SK-N-SH (cell line): ENCODE data around the gene TNFRSF12A. TPM values are rescaled to one million over a fixed set of nuclear protein-coding genes. Genes with fewer than 3 reads are reported as not detected.

ENCODE experiments used
- CTCF ChIA-PET: fragments of 300-600, 350-600 bp; formaldehyde crosslinking; extraction: SDS; loops from one replicate; lab custom pipeline; 2021; lab: Yijun Ruan, JAX
- POLR2A ChIA-PET: fragments of 350-600 bp; sonication (Branson Sonifier 250); formaldehyde crosslinking; extraction: SDS; loops from one replicate; lab custom pipeline; 2020; ENCODE audit warnings: antibody characterized with exemption, inconsistent platforms; lab: Yijun Ruan, JAX
- DNase-seq: peaks from one replicate; pipeline ENCODE4 v3.0.0; 2012
- H2AFZ ChIP-seq: fragments of 200-600 bp; sonication (generic); 2 replicates; pipeline ENCODE4 v1.8.1; 2016; ENCODE audit warnings: antibody characterized with exemption, mild to moderate bottlenecking, low read depth
- H3F3A ChIP-seq: fragments of 200-600 bp; sonication (generic); replicated peaks from 2 replicates; pipeline ENCODE3; 2016; ENCODE audit warnings: antibody characterized with exemption, mild to moderate bottlenecking; ENCODE audit not compliant: insufficient read depth
- H3K27ac ChIP-seq, 2 experiments: fragments of 200-500 bp in 1 of 2; fragments of 200-600 bp in 1 of 2; sonication (Bioruptor generic) in 1 of 2; sonication (generic), shearing (Covaris generic) in 1 of 2; 2 replicates each; pipeline versions ENCODE4 v1.5.1 to v1.6.1; 2014 to 2016; ENCODE audit warnings: low read depth in 2 of 2, inconsistent platforms in 1 of 2, low read length in 1 of 2, mild to moderate bottlenecking in 1 of 2, mixed read lengths in 1 of 2
- H3K27me3 ChIP-seq: fragments of 200-600 bp; sonication (generic), shearing (Covaris generic); 2 replicates; pipeline ENCODE4 v1.6.1; 2016; ENCODE audit warnings: mixed run types; ENCODE audit not compliant: insufficient read depth
- H3K36me3 ChIP-seq, 2 experiments: fragments of 200-500 bp in 1 of 2; fragments of 200-600 bp in 1 of 2; sonication (Bioruptor generic) in 1 of 2; sonication (generic) in 1 of 2; replicated peaks in 1 of 2; 2 replicates each; pipeline versions ENCODE3 to v1.5.1; 2014 to 2016; ENCODE audit warnings: low read length in 1 of 2, mild to moderate bottlenecking in 1 of 2; ENCODE audit not compliant: insufficient read depth in 2 of 2, control insufficient read depth in 1 of 2
- H3K4me1 ChIP-seq, 2 experiments: fragments of 200-500 bp in 1 of 2; fragments of 200-600 bp in 1 of 2; sonication (Bioruptor generic) in 1 of 2; sonication (generic), shearing (Covaris generic) in 1 of 2; 2 replicates each; pipeline versions ENCODE4 v1.5.1 to v1.6.1; 2014 to 2016; ENCODE audit warnings: low read depth in 1 of 2, low read length in 1 of 2, mixed run types in 1 of 2; ENCODE audit not compliant: insufficient read depth in 2 of 2, control insufficient read depth in 1 of 2
- H3K4me2 ChIP-seq: fragments of 200-600 bp; sonication (generic), shearing (Covaris generic); 2 replicates; pipeline ENCODE4 v1.6.1; 2017; ENCODE audit warnings: mixed run types
- H3K4me3 ChIP-seq, 2 experiments: fragments of 200-500 bp in 1 of 2; fragments of 200-600 bp in 1 of 2; sonication (Bioruptor generic) in 1 of 2; sonication (generic), shearing (Covaris generic) in 1 of 2; 2 replicates each; pipeline versions ENCODE4 v1.5.1 to v1.8.1; 2014 to 2016; ENCODE audit warnings: low read depth in 2 of 2, inconsistent platforms in 1 of 2, low read length in 1 of 2, mild to moderate bottlenecking in 1 of 2, mixed read lengths in 1 of 2, moderate library complexity in 1 of 2
- H3K79me2 ChIP-seq: fragments of 200-600 bp; sonication (generic); 2 replicates; pipeline ENCODE4 v1.8.1; 2017; ENCODE audit warnings: mild to moderate bottlenecking; ENCODE audit not compliant: insufficient read depth
- H3K9ac ChIP-seq: fragments of 200-600 bp; sonication (generic); 2 replicates; pipeline ENCODE4 v1.6.1; 2017; ENCODE audit warnings: mixed run types
- H3K9me2 ChIP-seq: fragments of 200-600 bp; sonication (generic); 2 replicates; pipeline ENCODE4 v1.6.1; 2017; ENCODE audit warnings: mixed run types
- H3K9me3 ChIP-seq: fragments of 200-600 bp; sonication (generic); 2 replicates; pipeline ENCODE4 v1.6.1; 2017; ENCODE audit warnings: mixed run types, mild to moderate bottlenecking, moderate library complexity
- H4K20me1 ChIP-seq: fragments of 200-600 bp; sonication (generic); 2 replicates; pipeline ENCODE4 v1.6.1; 2017; ENCODE audit warnings: mild to moderate bottlenecking, mixed run types; ENCODE audit not compliant: insufficient read depth
- CHD2 ChIP-seq: fragments of 150-350 bp; IDR thresholded peaks from 2 replicates; pipeline ENCODE4 v1.6.1; 2018; ENCODE audit warnings: low read length; ENCODE audit not compliant: partially characterized antibody
- ELF1 ChIP-seq: IDR thresholded peaks from 2 replicates; pipeline ENCODE4 v1.4.0; 2012
- EP300 ChIP-seq, 2 experiments: IDR thresholded peaks; 2 replicates each; pipeline versions ENCODE4 v1.4.0 to v1.6.1; 2012; ENCODE audit warnings: borderline replicate concordance in 1 of 2, low read depth in 1 of 2, low read length in 1 of 2
- EZH2phosphoT487 ChIP-seq: fragments of 200-600 bp; sonication (generic); IDR thresholded peaks from 2 replicates; pipeline ENCODE4 v1.6.1; 2017; ENCODE audit warnings: low read depth, mixed run types, mild to moderate bottlenecking, antibody characterized with exemption, moderate library complexity, borderline replicate concordance
- GABPA ChIP-seq: IDR thresholded peaks from 2 replicates; pipeline ENCODE4 v1.4.0; 2012; ENCODE audit warnings: low read depth, mild to moderate bottlenecking
- MEF2A ChIP-seq: IDR thresholded peaks from 2 replicates; pipeline ENCODE4 v1.4.0; 2012; ENCODE audit warnings: low read depth, borderline replicate concordance
- MXI1 ChIP-seq: IDR thresholded peaks from 2 replicates; pipeline ENCODE4 v1.6.1; 2012; ENCODE audit warnings: mild to moderate bottlenecking, low read depth, low read length, improper control_type of control experiment
- NRF1 ChIP-seq: IDR thresholded peaks from 2 replicates; pipeline ENCODE4 v1.6.1; 2012; ENCODE audit warnings: low read depth, mild to moderate bottlenecking, low read length
- POLR2AphosphoS5 ChIP-seq: IDR thresholded peaks from 2 replicates; pipeline ENCODE4 v1.6.1; 2012; ENCODE audit warnings: low read depth, low read length
- RAD21 ChIP-seq: IDR thresholded peaks from 2 replicates; pipeline ENCODE4 v1.6.1; 2012; ENCODE audit warnings: mild to moderate bottlenecking, low read length
- SMC3 ChIP-seq: IDR thresholded peaks from 2 replicates; pipeline ENCODE4 v1.6.1; 2012; ENCODE audit warnings: low read depth, low read length, improper control_type of control experiment
- WGBS: methylation state at CpG from one replicate; pipeline ENCODE4 v1.1.6; 2017; ENCODE audit warnings: low lambda C conversion rate; 5-methylcytosine and 5-hydroxymethylcytosine counted together
- polyA plus RNA-seq, 3 experiments: library from polyadenylated mRNA; depleted of rRNA; stranded (reverse); fragments of >200 nt; gene quantifications; 2 replicates each; pipeline ENCODE4 v1.2.3, GENCODE V29; 2012
- TF ChIP-seq, protein P1 (sequence below): IDR thresholded peaks from 2 replicates; pipeline ENCODE4; 2012
- TF ChIP-seq, protein P2 (sequence below): fragments of 150-350 bp; IDR thresholded peaks from 2 replicates; pipeline ENCODE4 v1.6.1; 2017; ENCODE audit warnings: antibody characterized with exemption, low read length, low read depth, borderline replicate concordance

Gene TNFRSF12A
- polyA plus RNA-seq, 1 of the 3 experiments (the other 2 are of a cell fraction): 374 TPM

DNA sequence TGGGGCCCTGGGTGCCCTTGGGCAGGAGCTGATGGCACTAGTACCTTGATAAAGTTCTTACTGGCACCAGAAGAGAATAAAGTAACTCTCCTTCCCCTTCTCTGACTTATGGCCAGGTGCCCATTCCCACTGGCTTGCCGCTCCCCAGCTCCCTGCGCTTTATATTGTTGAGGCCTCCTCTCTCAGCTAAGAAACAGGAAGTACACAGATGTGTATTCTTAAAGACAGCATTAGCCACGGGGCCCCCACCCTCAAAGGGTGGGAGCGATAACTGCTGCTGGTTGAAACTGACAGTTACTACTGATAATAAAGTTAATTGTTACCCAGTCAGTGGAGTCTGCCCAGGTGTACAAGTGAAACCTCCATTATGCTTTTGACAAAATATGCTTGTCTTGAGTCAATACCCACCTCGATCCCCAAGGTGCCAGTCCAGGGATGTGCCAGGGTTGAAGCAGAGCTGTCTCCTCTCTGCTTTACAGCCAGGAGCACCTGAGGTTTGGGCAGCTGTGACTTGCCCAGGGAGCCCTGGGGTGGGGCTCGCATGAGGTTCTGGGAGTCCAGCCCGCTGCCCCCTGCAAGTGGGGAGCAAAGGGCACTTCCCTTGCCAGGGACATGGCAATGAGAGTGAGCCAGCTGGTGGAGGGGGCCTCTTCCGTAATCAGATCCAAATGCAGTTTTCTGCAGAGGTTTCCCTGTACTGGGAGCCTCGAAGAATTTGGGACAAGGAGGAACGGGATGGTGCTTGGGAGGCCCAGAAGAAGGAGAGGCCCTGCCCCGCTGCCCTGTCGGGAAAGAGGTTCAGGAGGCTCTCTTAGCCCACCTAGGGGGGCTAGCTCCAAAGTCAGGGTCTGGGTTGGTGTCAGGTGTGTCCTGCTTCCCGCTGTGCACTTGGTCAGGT lies 12.9 kb upstream of the TNFRSF12A start:
- Histone ChIP-seq H3K4me1 (peaks cover 0 to 3% of the 10 kb centered on the region in 2 experiments; a peak in 1 of 4 replicates), H2AFZ (no peak overlapping the region), H3K9me3 (no peaks in the 10 kb centered on the region), H3K27ac (no peak overlapping the region)
- 76% methylated on average over 9 of the region's 13 CpGs for WGBS
- CTCF ChIA-PET: interaction anchor here (1.0 to 8.2 kb wide), 5 partner anchors 13 to 124 kb away, joined by 3 to 72 read pairs (median 6); partner anchors contain the start of genes CLDN6, HCFC1R1, THOC6 and TNFRSF12A
- TF ChIP-seq, protein P1, sequence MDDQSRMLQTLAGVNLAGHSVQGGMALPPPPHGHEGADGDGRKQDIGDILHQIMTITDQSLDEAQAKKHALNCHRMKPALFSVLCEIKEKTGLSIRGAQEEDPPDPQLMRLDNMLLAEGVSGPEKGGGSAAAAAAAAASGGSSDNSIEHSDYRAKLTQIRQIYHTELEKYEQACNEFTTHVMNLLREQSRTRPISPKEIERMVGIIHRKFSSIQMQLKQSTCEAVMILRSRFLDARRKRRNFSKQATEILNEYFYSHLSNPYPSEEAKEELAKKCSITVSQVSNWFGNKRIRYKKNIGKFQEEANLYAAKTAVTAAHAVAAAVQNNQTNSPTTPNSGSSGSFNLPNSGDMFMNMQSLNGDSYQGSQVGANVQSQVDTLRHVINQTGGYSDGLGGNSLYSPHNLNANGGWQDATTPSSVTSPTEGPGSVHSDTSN: no peak
- TF ChIP-seq EP300 (IDR thresholded peaks at IDR 0.05; ENCODE audit: borderline replicate concordance in 1 of 2, low read depth in 1 of 2, low read length in 1 of 2) (no peak), EZH2phosphoT487 (no peak), POLR2AphosphoS5 (no peak), GABPA (no peak), RAD21 (no peak), NRF1 (no peak), CHD2 (no peak), ELF1 (no peak), MXI1 (no peak), SMC3 (no peak), MEF2A (no peak)
- TF ChIP-seq, protein P2, sequence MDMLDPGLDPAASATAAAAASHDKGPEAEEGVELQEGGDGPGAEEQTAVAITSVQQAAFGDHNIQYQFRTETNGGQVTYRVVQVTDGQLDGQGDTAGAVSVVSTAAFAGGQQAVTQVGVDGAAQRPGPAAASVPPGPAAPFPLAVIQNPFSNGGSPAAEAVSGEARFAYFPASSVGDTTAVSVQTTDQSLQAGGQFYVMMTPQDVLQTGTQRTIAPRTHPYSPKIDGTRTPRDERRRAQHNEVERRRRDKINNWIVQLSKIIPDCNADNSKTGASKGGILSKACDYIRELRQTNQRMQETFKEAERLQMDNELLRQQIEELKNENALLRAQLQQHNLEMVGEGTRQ: no peak
- TF ChIP-seq, all 33 proteins: peak for 0
- DNase-seq: no peak
- H3F3A ChIP-seq: no peaks in the 10 kb centered on the region
- no peak overlapping the region for H3K4me3 ChIP-seq
- H3K27me3 ChIP-seq: no peaks in the 10 kb centered on the region
- no peaks in the 10 kb centered on the region for H3K79me2 ChIP-seq
- POLR2A ChIA-PET: no interaction called here
- H3K9ac ChIP-seq: no peak overlapping the region
- H4K20me1 ChIP-seq: no peaks in the 10 kb centered on the region
- H3K9me2 ChIP-seq: no peaks in the 10 kb centered on the region
- H3K36me3 ChIP-seq: no peaks in the 10 kb centered on the region
- no peak overlapping the region for H3K4me2 ChIP-seq
